MCF 10A (cell line): Measurements from ENCODE around the gene C20orf202. TPM values are rescaled to one million over a fixed set of nuclear protein-coding genes. Genes with fewer than 3 reads are reported as not detected.
"Not testable (repeated sequence)": the region's sequence is repeated elsewhere in the genome, so short reads cannot be mapped to it uniquely, and the experiment has no call there.

ENCODE experiments used
- BruUV-seq: library from RNA; stranded (reverse); fragments of 400-500 nt; replicated peaks from 2 replicates; lab custom pipeline; 2021; lab: Mats Ljungman, UMichigan
- CTCF ChIA-PET: fragments of 300-600 bp; sonication (Branson Sonifier 250); formaldehyde crosslinking; extraction: SDS; loops from one replicate; lab custom pipeline; 2021; ENCODE audit warnings: antibody characterized with exemption, inconsistent platforms; lab: Yijun Ruan, JAX
- POLR2A ChIA-PET: fragments of 300-600, 350-650 bp; sonication (Branson Sonifier 250); formaldehyde crosslinking; extraction: SDS; loops from one replicate; lab custom pipeline; 2020; ENCODE audit warnings: antibody characterized with exemption, inconsistent platforms; lab: Yijun Ruan, JAX
- DNase-seq: peaks from one replicate; pipeline ENCODE4 v3.0.0-alpha.2; 2018; ENCODE audit not compliant: unreplicated experiment
- H3K27ac Mint-ChIP-seq: one replicate; pipeline ENCODE4 v1.8.0; 2022; ENCODE audit warnings: mild to moderate bottlenecking, low read depth, mixed read lengths; ENCODE audit not compliant: unreplicated experiment
- H3K27me3 Mint-ChIP-seq: one replicate; pipeline ENCODE4 v1.8.0; 2022; ENCODE audit warnings: mixed read lengths; ENCODE audit not compliant: insufficient read depth, unreplicated experiment
- H3K36me3 Mint-ChIP-seq: one replicate; pipeline ENCODE4 v1.8.0; 2022; ENCODE audit warnings: mild to moderate bottlenecking, moderate library complexity, mixed read lengths; ENCODE audit not compliant: insufficient read depth, unreplicated experiment
- H3K4me1 Mint-ChIP-seq: one replicate; pipeline ENCODE4 v1.8.0; 2022; ENCODE audit warnings: mixed read lengths; ENCODE audit not compliant: insufficient read depth, unreplicated experiment
- H3K4me3 Mint-ChIP-seq: one replicate; pipeline ENCODE4 v1.8.0; 2022; ENCODE audit warnings: mild to moderate bottlenecking, moderate library complexity, mixed read lengths; ENCODE audit not compliant: unreplicated experiment
- H3K9me3 Mint-ChIP-seq: one replicate; pipeline ENCODE4 v1.8.0; 2022; ENCODE audit warnings: mixed read lengths; ENCODE audit not compliant: unreplicated experiment
- intact Hi-C: fragments of 100-400 bp; cut with micrococcal nuclease; formaldehyde crosslinking; loops from 2 replicates; pipeline ENCODE4 v1.14.1; 2022
- total RNA-seq: library from RNA; stranded (reverse); gene quantifications from 2 replicates; pipeline ENCODE4 v1.2.3, GENCODE V29; 2022
- TF ChIP-seq, protein P1 (sequence below): fragments of 200-600 bp; IDR thresholded peaks from one replicate; pipeline ENCODE4 v1.8.0; 2022; ENCODE audit warnings: antibody characterized with exemption, mild to moderate bottlenecking; ENCODE audit not compliant: unreplicated experiment

Gene C20orf202
- total RNA-seq, 1 experiment from 2014 or later = not detected

DNA sequence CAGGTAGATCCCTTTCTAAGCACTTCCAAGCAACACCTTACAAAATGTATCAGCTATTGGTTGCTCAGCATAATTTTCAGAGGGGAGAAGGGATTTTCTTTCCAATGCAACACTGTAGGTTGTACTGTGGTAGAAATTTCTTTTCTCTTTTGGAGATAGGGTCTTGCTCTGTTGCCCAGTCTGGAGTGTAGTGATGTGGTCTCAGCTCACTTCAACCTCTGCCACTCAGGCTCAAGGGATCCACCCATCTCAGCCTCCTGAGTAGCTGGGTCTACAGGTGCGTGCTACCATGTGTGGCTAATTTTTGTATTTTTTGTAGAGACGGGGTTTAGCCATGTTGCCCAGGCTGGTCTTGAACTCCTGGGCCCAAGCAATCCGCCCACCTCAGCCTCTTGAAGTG, 38.8 kb downstream of the C20orf202 start:
- TF ChIP-seq, protein P1, sequence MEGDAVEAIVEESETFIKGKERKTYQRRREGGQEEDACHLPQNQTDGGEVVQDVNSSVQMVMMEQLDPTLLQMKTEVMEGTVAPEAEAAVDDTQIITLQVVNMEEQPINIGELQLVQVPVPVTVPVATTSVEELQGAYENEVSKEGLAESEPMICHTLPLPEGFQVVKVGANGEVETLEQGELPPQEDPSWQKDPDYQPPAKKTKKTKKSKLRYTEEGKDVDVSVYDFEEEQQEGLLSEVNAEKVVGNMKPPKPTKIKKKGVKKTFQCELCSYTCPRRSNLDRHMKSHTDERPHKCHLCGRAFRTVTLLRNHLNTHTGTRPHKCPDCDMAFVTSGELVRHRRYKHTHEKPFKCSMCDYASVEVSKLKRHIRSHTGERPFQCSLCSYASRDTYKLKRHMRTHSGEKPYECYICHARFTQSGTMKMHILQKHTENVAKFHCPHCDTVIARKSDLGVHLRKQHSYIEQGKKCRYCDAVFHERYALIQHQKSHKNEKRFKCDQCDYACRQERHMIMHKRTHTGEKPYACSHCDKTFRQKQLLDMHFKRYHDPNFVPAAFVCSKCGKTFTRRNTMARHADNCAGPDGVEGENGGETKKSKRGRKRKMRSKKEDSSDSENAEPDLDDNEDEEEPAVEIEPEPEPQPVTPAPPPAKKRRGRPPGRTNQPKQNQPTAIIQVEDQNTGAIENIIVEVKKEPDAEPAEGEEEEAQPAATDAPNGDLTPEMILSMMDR = no peak
- peaks cover 67% of the 10 kb centered on the region for H3K27me3 Mint-ChIP-seq
- no TSS peak for BruUV-seq
- ChIA-PET CTCF (interaction anchor here (0.6 to 0.7 kb wide), 3 partner anchors 155 to 560 kb away, joined by 3 read pairs; no protein-coding TSS in a partner anchor), POLR2A (no interaction called here)
- no peaks in the 10 kb centered on the region for H3K36me3 Mint-ChIP-seq
- no peak overlapping the region for H3K27ac Mint-ChIP-seq
- H3K4me1 Mint-ChIP-seq = no peaks in the 10 kb centered on the region
- DNase-seq = no peak
- H3K9me3 Mint-ChIP-seq = no peaks in the 10 kb centered on the region
- intact Hi-C loops = no loop called here
- H3K4me3 Mint-ChIP-seq = no peak overlapping the region

- BruUV-seq = no TSS peak
- DNase-seq = peak; percentile 14
- intact Hi-C loops = no loop called here
- ChIA-PET CTCF (no interaction called here), POLR2A (interaction anchor here (0.6 kb wide), 1 partner anchor 83 kb away, joined by 3 read pairs; no protein-coding TSS in a partner anchor)
- peaks cover 63% of the 10 kb centered on the region for H3K27me3 Mint-ChIP-seq
- TF ChIP-seq, protein P1 = no peak
- H3K4me3 Mint-ChIP-seq = no peak overlapping the region
- no peaks in the 10 kb centered on the region for H3K4me1 Mint-ChIP-seq
- no peaks in the 10 kb centered on the region for H3K36me3 Mint-ChIP-seq
- no peaks in the 10 kb centered on the region for H3K9me3 Mint-ChIP-seq
- H3K27ac Mint-ChIP-seq = no peak overlapping the region
Observed at GRCh38 chr20:1242530-1242929, 39.3 kb downstream of the C20orf202 start.

DNA sequence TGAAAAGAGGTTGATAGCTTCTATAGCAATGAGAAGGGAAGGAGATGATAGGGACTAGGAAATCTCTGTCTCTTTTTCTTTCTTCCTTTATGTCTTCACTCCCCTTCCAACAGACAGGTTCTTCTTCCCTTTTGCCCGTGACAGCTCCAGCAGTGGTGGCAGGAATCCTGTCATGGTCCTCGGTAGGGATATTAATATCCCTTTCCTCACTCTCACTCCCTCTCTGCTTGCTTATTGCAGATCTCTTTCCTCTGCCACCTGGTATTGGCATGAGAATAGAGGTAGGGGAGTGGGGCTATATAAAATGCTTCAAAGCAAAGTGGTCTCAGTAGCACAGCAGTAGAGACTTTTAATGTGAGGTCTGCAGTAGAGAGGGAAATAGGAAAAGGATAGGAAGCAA, 42.3 kb downstream of the C20orf202 start:
- H3K9me3 Mint-ChIP-seq = no peaks in the 10 kb centered on the region
- CTCF ChIA-PET = no interaction called here
- no peak overlapping the region for H3K4me3 Mint-ChIP-seq
- no peaks in the 10 kb centered on the region for H3K36me3 Mint-ChIP-seq
- no TSS peak for BruUV-seq
- no peak for DNase-seq
- peaks cover 50% of the 10 kb centered on the region for H3K27me3 Mint-ChIP-seq
- TF ChIP-seq, protein P1 = no peak
- no peaks in the 10 kb centered on the region for H3K4me1 Mint-ChIP-seq
- no peak overlapping the region for H3K27ac Mint-ChIP-seq
- intact Hi-C loops = no loop called here
- POLR2A ChIA-PET = interaction anchor here (0.7 kb wide), 2 partner anchors 17 to 19 kb away, joined by 3 read pairs; no protein-coding TSS in a partner anchor

GRCh38 chr20:1247689-1248088, 44.4 kb downstream of the C20orf202 start:
- TF ChIP-seq, protein P1 = no peak
- intact Hi-C loops = no loop called here
- H3K27ac Mint-ChIP-seq = no peak overlapping the region
- POLR2A ChIA-PET = interaction anchor here (0.7 kb wide), 2 partner anchors 20 to 201 kb away, joined by 3 read pairs; no protein-coding TSS in a partner anchor
- no peaks in the 10 kb centered on the region for H3K36me3 Mint-ChIP-seq
- no peak overlapping the region for H3K4me3 Mint-ChIP-seq
- DNase-seq = no peak
- peaks cover 50% of the 10 kb centered on the region for H3K27me3 Mint-ChIP-seq
- no peaks in the 10 kb centered on the region for H3K9me3 Mint-ChIP-seq
- no TSS peak for BruUV-seq
- CTCF ChIA-PET = interaction anchor here (0.7 kb wide), 1 partner anchor 65 kb away, joined by 4 read pairs; no protein-coding TSS in a partner anchor
- H3K4me1 Mint-ChIP-seq = no peaks in the 10 kb centered on the region

DNA sequence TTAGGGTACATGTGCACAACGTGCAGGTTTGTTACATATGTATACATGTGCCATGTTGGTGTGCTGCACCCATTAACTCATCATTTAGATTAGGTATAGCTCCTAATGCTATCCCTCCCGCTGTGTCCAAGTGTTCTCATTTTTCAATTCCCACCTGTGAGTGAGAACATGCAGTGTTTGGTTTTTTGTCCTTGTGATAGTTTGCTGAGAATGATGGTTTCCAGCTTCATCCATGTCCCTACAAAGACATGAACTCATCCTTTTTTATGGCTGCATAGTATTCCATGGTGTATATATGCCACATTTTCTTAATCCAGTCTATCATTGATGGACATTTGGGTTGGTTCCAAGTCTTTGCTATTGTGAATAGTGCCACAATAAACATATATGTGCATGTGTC, 47.0 kb downstream of the C20orf202 start:
- not testable (repeated sequence) for H3K27ac Mint-ChIP-seq
- peaks cover 45% of the 10 kb centered on the region for H3K27me3 Mint-ChIP-seq

More for the DNA sequence above, 47.0 kb downstream of the C20orf202 start:
- H3K36me3 Mint-ChIP-seq, BruUV-seq, DNase-seq, H3K4me1 Mint-ChIP-seq, POLR2A ChIA-PET, H3K9me3 Mint-ChIP-seq, intact Hi-C loops, H3K4me3 Mint-ChIP-seq: not testable (repeated sequence)
- CTCF ChIA-PET = interaction anchor here (0.6 kb wide), 1 partner anchor 34 kb away, joined by 3 read pairs; no protein-coding TSS in a partner anchor
